ENCODE results near the gene DICER1.

Gene DICER1

GRCh38 chr14:95038521-95039250 is 118.6 kb downstream of the DICER1 start:
- H3K4me1 ChIP-seq (ENCODE audit: control insufficient read depth in 1 of 2, insufficient read depth in 1 of 2, low read depth in 1 of 2, low read length in 1 of 2): no peaks in the 10 kb centered on the region
- H3K4me3 ChIP-seq (ENCODE audit: low read depth in 1 of 2, low read length in 1 of 2): no peak overlapping the region
- no peak for TF ChIP-seq CTCF (IDR thresholded peaks at IDR 0.05)
- no peak overlapping the region for H3K27ac ChIP-seq
- peaks cover 16% of the 10 kb centered on the region for H3K27me3 ChIP-seq
- H3K36me3 ChIP-seq: no peaks in the 10 kb centered on the region
- no peaks in the 10 kb centered on the region for H3K9me3 ChIP-seq

- no peak overlapping the region for H3K27ac ChIP-seq
- H3K4me1 ChIP-seq (ENCODE audit: control insufficient read depth in 1 of 2, insufficient read depth in 1 of 2, low read depth in 1 of 2, low read length in 1 of 2): no peaks in the 10 kb centered on the region
- no peak for TF ChIP-seq CTCF (IDR thresholded peaks at IDR 0.05)
- H3K9me3 ChIP-seq: no peaks in the 10 kb centered on the region
- peaks cover 2% of the 10 kb centered on the region for H3K27me3 ChIP-seq
- no peaks in the 10 kb centered on the region for H3K36me3 ChIP-seq
- H3K4me3 ChIP-seq (ENCODE audit: low read depth in 1 of 2, low read length in 1 of 2): no peak overlapping the region
These were observed 120.1 kb downstream of the DICER1 start for GRCh38 chr14:95037273-95037672.

Measured in neutrophil (primary cell).